ENCODE data around the gene SPRY1.

DNA sequence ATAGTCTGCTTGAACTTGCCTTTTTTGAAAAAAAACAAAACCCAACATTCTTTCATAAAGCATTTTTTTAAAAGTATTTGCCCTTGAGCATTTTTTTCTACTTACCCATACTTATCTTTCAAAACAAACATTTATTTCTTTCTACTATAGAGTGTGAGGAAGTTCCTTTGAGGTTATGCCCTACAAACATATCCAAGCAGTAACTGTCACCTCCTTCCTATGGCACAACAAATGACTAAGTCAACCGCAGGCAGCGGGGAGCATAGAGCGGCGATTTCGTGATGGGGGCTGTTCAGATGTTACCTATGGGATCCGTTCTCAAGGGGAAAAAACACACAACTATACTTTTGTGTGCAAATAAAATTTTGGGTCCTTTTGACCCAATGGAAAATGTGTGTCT, 19.4 kb downstream of the SPRY1 start:
- TF ChIP-seq, protein P1, sequence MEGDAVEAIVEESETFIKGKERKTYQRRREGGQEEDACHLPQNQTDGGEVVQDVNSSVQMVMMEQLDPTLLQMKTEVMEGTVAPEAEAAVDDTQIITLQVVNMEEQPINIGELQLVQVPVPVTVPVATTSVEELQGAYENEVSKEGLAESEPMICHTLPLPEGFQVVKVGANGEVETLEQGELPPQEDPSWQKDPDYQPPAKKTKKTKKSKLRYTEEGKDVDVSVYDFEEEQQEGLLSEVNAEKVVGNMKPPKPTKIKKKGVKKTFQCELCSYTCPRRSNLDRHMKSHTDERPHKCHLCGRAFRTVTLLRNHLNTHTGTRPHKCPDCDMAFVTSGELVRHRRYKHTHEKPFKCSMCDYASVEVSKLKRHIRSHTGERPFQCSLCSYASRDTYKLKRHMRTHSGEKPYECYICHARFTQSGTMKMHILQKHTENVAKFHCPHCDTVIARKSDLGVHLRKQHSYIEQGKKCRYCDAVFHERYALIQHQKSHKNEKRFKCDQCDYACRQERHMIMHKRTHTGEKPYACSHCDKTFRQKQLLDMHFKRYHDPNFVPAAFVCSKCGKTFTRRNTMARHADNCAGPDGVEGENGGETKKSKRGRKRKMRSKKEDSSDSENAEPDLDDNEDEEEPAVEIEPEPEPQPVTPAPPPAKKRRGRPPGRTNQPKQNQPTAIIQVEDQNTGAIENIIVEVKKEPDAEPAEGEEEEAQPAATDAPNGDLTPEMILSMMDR (IDR thresholded peaks at IDR 0.05) = no peak
- no peak for TF ChIP-seq POLR2A (IDR thresholded peaks at IDR 0.05)
